Thyroid gland (tissue), 4 donors: ENCODE data around the gene NOL11.

Source experiments
- POLR2A ChIP-seq, 2 donors: fragments of 450-650 bp; IDR thresholded peaks; one replicate each; pipeline ENCODE4 v1.6.1; 2017; ENCODE audit warnings: antibody characterized with exemption in 2 of 2, mild to moderate bottlenecking in 2 of 2, moderate library complexity in 1 of 2
- TF ChIP-seq, protein P1 (sequence below), 6 experiments: fragments of 200-600 bp in 3 of 6; fragments of 450-650 bp in 3 of 6; sonication (generic) in 3 of 6; IDR thresholded peaks; one replicate each; pipeline ENCODE4 v1.5.1; 2016 to 2019; ENCODE audit warnings: antibody characterized with exemption in 6 of 6, mild to moderate bottlenecking in 2 of 6, inconsistent platforms in 1 of 6, moderate library complexity in 1 of 6

DNA sequence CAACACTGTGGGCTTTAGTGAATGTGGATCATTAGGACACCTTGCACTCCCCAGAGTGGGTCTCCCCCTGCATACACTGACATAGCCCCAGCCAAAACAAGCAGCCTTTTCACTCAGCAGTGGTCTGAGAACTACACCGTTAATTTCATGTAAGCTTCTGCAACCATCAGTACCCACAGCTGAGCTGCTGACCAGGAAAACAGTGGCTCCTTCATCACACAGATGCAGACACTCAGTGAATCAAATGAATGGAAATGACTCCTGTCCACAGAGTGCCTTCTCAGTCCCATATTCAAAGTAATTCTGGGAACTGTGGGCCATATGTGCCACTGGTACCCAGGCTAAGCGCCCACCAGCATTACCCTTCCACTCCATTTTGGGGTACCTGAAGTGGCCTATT lies 39.3 kb upstream of the NOL11 start:
- TF ChIP-seq, protein P1, sequence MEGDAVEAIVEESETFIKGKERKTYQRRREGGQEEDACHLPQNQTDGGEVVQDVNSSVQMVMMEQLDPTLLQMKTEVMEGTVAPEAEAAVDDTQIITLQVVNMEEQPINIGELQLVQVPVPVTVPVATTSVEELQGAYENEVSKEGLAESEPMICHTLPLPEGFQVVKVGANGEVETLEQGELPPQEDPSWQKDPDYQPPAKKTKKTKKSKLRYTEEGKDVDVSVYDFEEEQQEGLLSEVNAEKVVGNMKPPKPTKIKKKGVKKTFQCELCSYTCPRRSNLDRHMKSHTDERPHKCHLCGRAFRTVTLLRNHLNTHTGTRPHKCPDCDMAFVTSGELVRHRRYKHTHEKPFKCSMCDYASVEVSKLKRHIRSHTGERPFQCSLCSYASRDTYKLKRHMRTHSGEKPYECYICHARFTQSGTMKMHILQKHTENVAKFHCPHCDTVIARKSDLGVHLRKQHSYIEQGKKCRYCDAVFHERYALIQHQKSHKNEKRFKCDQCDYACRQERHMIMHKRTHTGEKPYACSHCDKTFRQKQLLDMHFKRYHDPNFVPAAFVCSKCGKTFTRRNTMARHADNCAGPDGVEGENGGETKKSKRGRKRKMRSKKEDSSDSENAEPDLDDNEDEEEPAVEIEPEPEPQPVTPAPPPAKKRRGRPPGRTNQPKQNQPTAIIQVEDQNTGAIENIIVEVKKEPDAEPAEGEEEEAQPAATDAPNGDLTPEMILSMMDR (IDR thresholded peaks at IDR 0.05) = no peak
- TF ChIP-seq POLR2A (IDR thresholded peaks at IDR 0.05) = no peak
